Measurements from ENCODE around the gene SAMD4B.

DNA sequence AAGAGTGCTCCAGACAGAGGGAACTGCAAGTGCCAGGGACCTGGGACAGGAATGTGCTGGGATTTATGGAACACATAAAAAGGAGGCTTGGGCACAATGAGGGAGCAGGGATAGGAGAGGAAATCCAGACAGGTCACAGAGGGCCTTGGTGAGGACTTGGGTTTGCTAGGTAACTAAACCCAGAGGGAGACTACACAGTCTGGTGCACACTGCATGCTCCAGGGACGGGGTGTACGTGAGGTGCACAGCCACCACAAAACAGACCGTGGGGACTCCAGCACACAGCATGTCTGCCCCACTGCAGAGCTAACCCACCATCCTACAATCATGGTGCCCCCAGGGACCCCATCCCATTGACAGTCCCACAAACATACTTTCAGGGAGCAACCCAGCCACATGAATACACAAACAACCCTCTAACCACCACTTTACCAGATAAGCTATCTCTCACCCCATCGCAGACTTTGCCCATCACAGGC, 58.9 kb downstream of the SAMD4B start:
- TF ChIP-seq, protein P1, sequence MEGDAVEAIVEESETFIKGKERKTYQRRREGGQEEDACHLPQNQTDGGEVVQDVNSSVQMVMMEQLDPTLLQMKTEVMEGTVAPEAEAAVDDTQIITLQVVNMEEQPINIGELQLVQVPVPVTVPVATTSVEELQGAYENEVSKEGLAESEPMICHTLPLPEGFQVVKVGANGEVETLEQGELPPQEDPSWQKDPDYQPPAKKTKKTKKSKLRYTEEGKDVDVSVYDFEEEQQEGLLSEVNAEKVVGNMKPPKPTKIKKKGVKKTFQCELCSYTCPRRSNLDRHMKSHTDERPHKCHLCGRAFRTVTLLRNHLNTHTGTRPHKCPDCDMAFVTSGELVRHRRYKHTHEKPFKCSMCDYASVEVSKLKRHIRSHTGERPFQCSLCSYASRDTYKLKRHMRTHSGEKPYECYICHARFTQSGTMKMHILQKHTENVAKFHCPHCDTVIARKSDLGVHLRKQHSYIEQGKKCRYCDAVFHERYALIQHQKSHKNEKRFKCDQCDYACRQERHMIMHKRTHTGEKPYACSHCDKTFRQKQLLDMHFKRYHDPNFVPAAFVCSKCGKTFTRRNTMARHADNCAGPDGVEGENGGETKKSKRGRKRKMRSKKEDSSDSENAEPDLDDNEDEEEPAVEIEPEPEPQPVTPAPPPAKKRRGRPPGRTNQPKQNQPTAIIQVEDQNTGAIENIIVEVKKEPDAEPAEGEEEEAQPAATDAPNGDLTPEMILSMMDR (IDR thresholded peaks at IDR 0.05), result no peak
- TF ChIP-seq POLR2A (IDR thresholded peaks at IDR 0.05) (no peak), POLR2AphosphoS5 (IDR thresholded peaks at IDR 0.05) (no peak)

Data from prostate gland (tissue), 2 donors.